Testis (tissue), 3 donors: ENCODE data around the gene ADAMTS14. TPM values are rescaled to one million over a fixed set of nuclear protein-coding genes. Genes with fewer than 3 reads are reported as not detected.
A peak's percentile ranks its signal among the peaks of the same experiment; 100 is the strongest.

ENCODE experiments used
- DNase-seq: peaks from one replicate; pipeline ENCODE4 v3.0.0-alpha.2; 2019
- H3K27ac ChIP-seq, 2 donors: fragments of 200-600 bp; sonication (generic); one replicate each; pipeline ENCODE4 v1.5.1; 2019
- H3K27me3 ChIP-seq: fragments of 200-600 bp; sonication (generic); one replicate; pipeline ENCODE4 v1.5.1; 2019
- H3K36me3 ChIP-seq: fragments of 200-600 bp; sonication (generic); one replicate; pipeline ENCODE4 v1.5.1; 2017; ENCODE audit warnings: low read depth; ENCODE audit errors: missing control alignments
- H3K4me1 ChIP-seq: fragments of 200-600 bp; sonication (generic); one replicate; pipeline ENCODE4 v1.5.1; 2019
- H3K4me3 ChIP-seq, 2 donors: fragments of 200-600 bp; sonication (generic); one replicate each; pipeline ENCODE4 v1.5.1; 2017 to 2019
- H3K9me3 ChIP-seq: fragments of 200-600 bp; sonication (generic); one replicate; pipeline ENCODE4 v1.5.1; 2017
- CTCF ChIP-seq, 3 experiments: fragments of 450-650 bp in 2 of 3; fragments of 200-600 bp in 1 of 3; sonication (generic) in 1 of 3; IDR thresholded peaks; one replicate each; pipeline ENCODE4 v1.5.1; 2016 to 2019; ENCODE audit warnings: antibody characterized with exemption in 3 of 3, mild to moderate bottlenecking in 2 of 3, moderate library complexity in 1 of 3
- POLR2A ChIP-seq: fragments of 450-650 bp; IDR thresholded peaks from one replicate; pipeline ENCODE4 v1.6.1; 2017; ENCODE audit warnings: antibody characterized with exemption, mild to moderate bottlenecking, moderate library complexity
- WGBS, 2 donors: methylation state at CpG; one replicate each; pipeline ENCODE4 v1.1.5; 2018; 5-methylcytosine and 5-hydroxymethylcytosine counted together
- intact Hi-C: fragments of 100-400 bp; cut with DNase I; formaldehyde crosslinking; loops from one replicate; pipeline ENCODE4 v1.15.1; 2023; ENCODE audit warnings: low total_unique reads
- polyA plus RNA-seq: library from polyadenylated mRNA; stranded (reverse); fragments of 350-450 nt; fragmentation: Illumina TruSeq; extraction: RNeasy Lipid Tissue Mini Kit (QIAGEN cat#74804); gene quantifications from one replicate; pipeline ENCODE4 v1.2.3, GENCODE V29; 2014; ENCODE audit warnings: low read depth, low replicate concordance; ENCODE audit not compliant: insufficient read depth
- small RNA-seq, 2 donors: library from RNA; depleted of rRNA; stranded (forward); fragments of <200 nt; gene quantifications; one replicate each; pipeline ENCODE3, GENCODE V24; 2016
- total RNA-seq, 2 donors: library from RNA; depleted of rRNA; stranded (reverse); fragments of >200 nt; gene quantifications; one replicate each; pipeline ENCODE4 v1.2.3, GENCODE V29; 2016

ADAMTS14 gene
- total and polyA plus RNA-seq, 3 donors from 2014 or later = 0.63 to 0.93 (median 0.90) TPM

- TF ChIP-seq POLR2A (no peak), CTCF (IDR thresholded peaks at IDR 0.05) (no peak)
- Histone ChIP-seq H3K27ac (peak overlapping the region; percentile 4 to 74), H3K4me3 (no peak overlapping the region), H3K36me3 (no peaks in the 10 kb centered on the region), H3K9me3 (no peaks in the 10 kb centered on the region), H3K4me1 (peaks cover 19% of the 10 kb centered on the region), H3K27me3 (no peaks in the 10 kb centered on the region)
- intact Hi-C loops = no loop called here
- WGBS, 2 donors = 29 to 60% methylated on average over 1 to 2 of the region's 2 CpGs
- peak; percentile 39 for DNase-seq
Measured at GRCh38 chr10:70809726-70810125, 137.4 kb downstream of the ADAMTS14 start.

GRCh38 chr10:70810967-70811366 is 138.7 kb downstream of the ADAMTS14 start:
- Histone ChIP-seq H3K27ac (no peak overlapping the region), H3K4me1 (peaks cover 25% of the 10 kb centered on the region), H3K36me3 (no peaks in the 10 kb centered on the region), H3K27me3 (no peaks in the 10 kb centered on the region), H3K9me3 (no peaks in the 10 kb centered on the region), H3K4me3 (no peak overlapping the region)
- intact Hi-C loops = no loop called here
- TF ChIP-seq POLR2A (no peak), CTCF (IDR thresholded peaks at IDR 0.05) (no peak)
- WGBS, 2 donors = 0 to 55% methylated on average over 1 of the region's 1 CpG
- DNase-seq = no peak

DNA sequence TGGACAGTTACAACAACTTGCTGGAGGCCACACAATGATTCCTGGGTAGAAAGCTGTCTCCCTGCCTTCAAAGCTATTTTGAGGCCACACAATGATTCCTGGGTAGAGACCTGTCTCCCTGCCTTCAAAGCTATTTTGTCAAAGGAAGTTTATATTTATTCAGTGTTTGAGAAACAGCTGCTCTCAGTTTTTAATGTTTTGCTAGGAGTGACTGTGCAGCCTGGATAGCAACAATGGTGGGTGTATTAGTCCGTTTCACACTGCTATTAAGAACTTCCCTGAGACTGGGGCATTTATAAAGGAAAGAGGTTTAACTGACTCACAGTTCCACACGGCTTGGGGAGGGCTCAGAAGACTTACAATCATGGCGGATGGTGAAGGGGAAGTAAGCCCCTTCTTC is 139.6 kb downstream of the ADAMTS14 start:
- H3K9me3 ChIP-seq = no peaks in the 10 kb centered on the region
- no peak for DNase-seq
- no peak overlapping the region for H3K4me3 ChIP-seq
- H3K4me1 ChIP-seq = peaks cover 29% of the 10 kb centered on the region
- intact Hi-C loops = no loop called here
- no peak for TF ChIP-seq POLR2A
- H3K27me3 ChIP-seq = no peaks in the 10 kb centered on the region
- 78 to 88% methylated on average over 3 of the region's 3 CpGs for WGBS, 2 donors
- H3K27ac ChIP-seq = no peak overlapping the region
- no peaks in the 10 kb centered on the region for H3K36me3 ChIP-seq

Small RNA genes lying within 50 kb of the gene (small RNA-seq; reads per million reads assigned to genes)
- gene RPS26P40 = 0 reads per million in 2 donors

Other genes with a start within 250 kb of the ADAMTS14 start
- 1 to 10 TPM in 1 of 2 donors, under 1 TPM in 1; 0.43 to 3.0 TPM for gene NODAL, start 230.8 kb upstream of the ADAMTS14 start, total RNA-seq
- gene NODAL, start 230.8 kb upstream of the ADAMTS14 start, polyA plus RNA-seq = 5.2 TPM
- 10 to 100 TPM in 1 of 2 donors, 1 to 10 TPM in 1; 8.3 to 13.3 TPM for gene PALD1, start 193.7 kb upstream of the ADAMTS14 start, total RNA-seq
- 6.3 TPM for gene PALD1, start 193.7 kb upstream of the ADAMTS14 start, polyA plus RNA-seq
- 1 to 10 TPM in 1 of 2 donors, under 1 TPM in 1; 0.55 to 1.8 TPM for gene PRF1, start 69.8 kb upstream of the ADAMTS14 start, total RNA-seq
- gene PRF1, start 69.8 kb upstream of the ADAMTS14 start, polyA plus RNA-seq = 2.2 TPM
- 10 to 100 TPM in 1 of 2 donors, 1 to 10 TPM in 1; 8.4 to 19.1 TPM for gene TBATA, start 112.9 kb downstream of the ADAMTS14 start, total RNA-seq
- 34.6 TPM for gene TBATA, start 112.9 kb downstream of the ADAMTS14 start, polyA plus RNA-seq
- 10 to 100 TPM; 64.2 to 70.1 TPM for gene SGPL1, start 143.4 kb downstream of the ADAMTS14 start, total RNA-seq
- gene SGPL1, start 143.4 kb downstream of the ADAMTS14 start, polyA plus RNA-seq = 38.5 TPM
- 10 to 100 TPM; 61.9 to 71.2 TPM for gene PCBD1, start 216.1 kb downstream of the ADAMTS14 start, total RNA-seq
- 49.6 TPM for gene PCBD1, start 216.1 kb downstream of the ADAMTS14 start, polyA plus RNA-seq